ENCODE results near the gene MRPL22. TPM values are rescaled to one million over a fixed set of nuclear protein-coding genes. Genes with fewer than 3 reads are reported as not detected.
A peak's percentile ranks its signal among the peaks of the same experiment; 100 is the strongest.

Gene MRPL22
- total and polyA plus RNA-seq, 2 of the 13 experiments (the other 11 are each of a cell fraction or from before 2014, with no cell fraction given), result 66.8 to 84.8 TPM

DNA sequence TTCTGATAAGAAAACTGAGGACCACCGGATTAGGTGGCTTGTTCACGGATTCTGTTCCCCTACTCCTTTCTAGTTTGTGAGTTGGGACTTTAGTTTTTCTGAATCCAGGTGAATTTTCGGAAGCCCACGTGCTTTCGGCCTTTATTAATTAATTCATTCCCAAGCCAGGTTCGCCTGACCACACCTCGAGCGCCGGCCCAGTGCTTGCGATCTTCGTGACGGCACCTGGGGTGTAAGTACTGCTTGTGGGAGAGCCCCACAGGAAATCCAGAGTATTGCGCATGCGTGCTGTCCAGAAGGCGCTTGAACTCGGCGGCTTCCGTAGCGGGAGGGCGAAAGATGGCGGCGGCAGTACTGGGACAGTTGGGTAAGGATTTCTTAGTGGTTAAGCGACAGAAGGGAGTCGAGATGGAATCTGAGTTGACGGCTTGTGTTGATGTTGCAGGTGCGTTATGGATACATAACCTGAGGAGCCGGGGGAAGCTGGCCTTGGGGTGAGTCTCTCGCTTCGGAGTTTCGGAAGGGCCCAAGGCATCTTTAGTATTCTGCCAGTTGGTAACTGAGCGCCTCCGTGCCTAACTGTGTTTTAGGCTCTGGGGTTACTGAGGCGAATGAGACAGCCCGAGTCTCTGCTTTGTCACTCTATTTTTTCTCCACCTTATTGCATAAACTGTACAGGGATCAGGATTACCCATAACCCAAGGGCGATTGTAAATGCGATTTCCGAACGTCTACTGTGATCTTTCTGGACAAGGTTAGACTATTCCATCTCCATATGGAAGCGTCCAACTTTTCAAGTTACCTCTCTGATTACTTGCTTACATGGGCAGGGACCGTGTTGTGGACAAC is at the start of gene MRPL22 (continued):
- TF ChIP-seq, protein P1, sequence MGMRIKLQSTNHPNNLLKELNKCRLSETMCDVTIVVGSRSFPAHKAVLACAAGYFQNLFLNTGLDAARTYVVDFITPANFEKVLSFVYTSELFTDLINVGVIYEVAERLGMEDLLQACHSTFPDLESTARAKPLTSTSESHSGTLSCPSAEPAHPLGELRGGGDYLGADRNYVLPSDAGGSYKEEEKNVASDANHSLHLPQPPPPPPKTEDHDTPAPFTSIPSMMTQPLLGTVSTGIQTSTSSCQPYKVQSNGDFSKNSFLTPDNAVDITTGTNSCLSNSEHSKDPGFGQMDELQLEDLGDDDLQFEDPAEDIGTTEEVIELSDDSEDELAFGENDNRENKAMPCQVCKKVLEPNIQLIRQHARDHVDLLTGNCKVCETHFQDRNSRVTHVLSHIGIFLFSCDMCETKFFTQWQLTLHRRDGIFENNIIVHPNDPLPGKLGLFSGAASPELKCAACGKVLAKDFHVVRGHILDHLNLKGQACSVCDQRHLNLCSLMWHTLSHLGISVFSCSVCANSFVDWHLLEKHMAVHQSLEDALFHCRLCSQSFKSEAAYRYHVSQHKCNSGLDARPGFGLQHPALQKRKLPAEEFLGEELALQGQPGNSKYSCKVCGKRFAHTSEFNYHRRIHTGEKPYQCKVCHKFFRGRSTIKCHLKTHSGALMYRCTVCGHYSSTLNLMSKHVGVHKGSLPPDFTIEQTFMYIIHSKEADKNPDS (CRISPR knock-in tag; IDR thresholded peaks at IDR 0.05), result no peak
- TF ChIP-seq ZKSCAN5 (CRISPR knock-in tag; IDR thresholded peaks at IDR 0.05), result no peak
- TF ChIP-seq, protein P2, sequence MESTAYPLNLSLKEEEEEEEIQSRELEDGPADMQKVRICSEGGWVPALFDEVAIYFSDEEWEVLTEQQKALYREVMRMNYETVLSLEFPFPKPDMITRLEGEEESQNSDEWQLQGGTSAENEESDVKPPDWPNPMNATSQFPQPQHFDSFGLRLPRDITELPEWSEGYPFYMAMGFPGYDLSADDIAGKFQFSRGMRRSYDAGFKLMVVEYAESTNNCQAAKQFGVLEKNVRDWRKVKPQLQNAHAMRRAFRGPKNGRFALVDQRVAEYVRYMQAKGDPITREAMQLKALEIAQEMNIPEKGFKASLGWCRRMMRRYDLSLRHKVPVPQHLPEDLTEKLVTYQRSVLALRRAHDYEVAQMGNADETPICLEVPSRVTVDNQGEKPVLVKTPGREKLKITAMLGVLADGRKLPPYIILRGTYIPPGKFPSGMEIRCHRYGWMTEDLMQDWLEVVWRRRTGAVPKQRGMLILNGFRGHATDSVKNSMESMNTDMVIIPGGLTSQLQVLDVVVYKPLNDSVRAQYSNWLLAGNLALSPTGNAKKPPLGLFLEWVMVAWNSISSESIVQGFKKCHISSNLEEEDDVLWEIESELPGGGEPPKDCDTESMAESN (CRISPR knock-in tag; conservative IDR thresholded peaks at IDR 0.05), result peak; percentile 75; the same call in 1 of the 2 replicates
- TF ChIP-seq CREM (IDR thresholded peaks at IDR 0.05), result no peak
- TF ChIP-seq CREM (CRISPR knock-in tag; IDR thresholded peaks at IDR 0.05), result no peak
- TF ChIP-seq ZFP1 (CRISPR knock-in tag; IDR thresholded peaks at IDR 0.05), result no peak
- no peak for TF ChIP-seq ZNF20 (CRISPR knock-in tag; IDR thresholded peaks at IDR 0.05)
- TF ChIP-seq ZNF431 (CRISPR knock-in tag; IDR thresholded peaks at IDR 0.05; ENCODE audit: borderline replicate concordance, low read depth), result no peak
- TF ChIP-seq, protein P3, sequence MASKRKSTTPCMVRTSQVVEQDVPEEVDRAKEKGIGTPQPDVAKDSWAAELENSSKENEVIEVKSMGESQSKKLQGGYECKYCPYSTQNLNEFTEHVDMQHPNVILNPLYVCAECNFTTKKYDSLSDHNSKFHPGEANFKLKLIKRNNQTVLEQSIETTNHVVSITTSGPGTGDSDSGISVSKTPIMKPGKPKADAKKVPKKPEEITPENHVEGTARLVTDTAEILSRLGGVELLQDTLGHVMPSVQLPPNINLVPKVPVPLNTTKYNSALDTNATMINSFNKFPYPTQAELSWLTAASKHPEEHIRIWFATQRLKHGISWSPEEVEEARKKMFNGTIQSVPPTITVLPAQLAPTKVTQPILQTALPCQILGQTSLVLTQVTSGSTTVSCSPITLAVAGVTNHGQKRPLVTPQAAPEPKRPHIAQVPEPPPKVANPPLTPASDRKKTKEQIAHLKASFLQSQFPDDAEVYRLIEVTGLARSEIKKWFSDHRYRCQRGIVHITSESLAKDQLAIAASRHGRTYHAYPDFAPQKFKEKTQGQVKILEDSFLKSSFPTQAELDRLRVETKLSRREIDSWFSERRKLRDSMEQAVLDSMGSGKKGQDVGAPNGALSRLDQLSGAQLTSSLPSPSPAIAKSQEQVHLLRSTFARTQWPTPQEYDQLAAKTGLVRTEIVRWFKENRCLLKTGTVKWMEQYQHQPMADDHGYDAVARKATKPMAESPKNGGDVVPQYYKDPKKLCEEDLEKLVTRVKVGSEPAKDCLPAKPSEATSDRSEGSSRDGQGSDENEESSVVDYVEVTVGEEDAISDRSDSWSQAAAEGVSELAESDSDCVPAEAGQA (IDR thresholded peaks at IDR 0.05; ENCODE audit: low read depth), result peak; percentile 65; the same call in 1 of the 2 replicates
- TF ChIP-seq, protein P3 (CRISPR knock-in tag; IDR thresholded peaks at IDR 0.05; ENCODE audit: borderline replicate concordance), result no peak
- TF ChIP-seq, protein P4, sequence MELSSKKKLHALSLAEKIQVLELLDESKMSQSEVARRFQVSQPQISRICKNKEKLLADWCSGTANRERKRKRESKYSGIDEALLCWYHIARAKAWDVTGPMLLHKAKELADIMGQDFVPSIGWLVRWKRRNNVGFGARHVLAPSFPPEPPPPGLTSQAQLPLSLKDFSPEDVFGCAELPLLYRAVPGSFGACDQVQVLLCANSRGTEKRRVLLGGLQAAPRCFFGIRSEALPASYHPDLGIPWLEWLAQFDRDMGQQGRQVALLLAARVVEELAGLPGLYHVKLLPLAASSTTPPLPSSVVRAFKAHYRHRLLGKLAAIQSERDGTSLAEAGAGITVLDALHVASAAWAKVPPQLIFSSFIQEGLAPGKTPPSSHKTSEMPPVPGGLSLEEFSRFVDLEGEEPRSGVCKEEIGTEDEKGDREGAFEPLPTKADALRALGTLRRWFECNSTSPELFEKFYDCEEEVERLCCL (CRISPR knock-in tag; IDR thresholded peaks at IDR 0.05; ENCODE audit: borderline replicate concordance), result no peak
- TF ChIP-seq RBM22 (optimal IDR thresholded peaks at IDR 0.05; ENCODE audit: low read length), result no peak
- peak; percentile 96 for TF ChIP-seq POLR2G (IDR thresholded peaks at IDR 0.05; ENCODE audit: low read depth, low read length)
- no peak for TF ChIP-seq EZH2 (conservative IDR thresholded peaks at IDR 0.05; ENCODE audit: low read depth, low read length)
- peak; percentile 85 for TF ChIP-seq ZFX (CRISPR knock-in tag; IDR thresholded peaks at IDR 0.05; ENCODE audit: low read depth)
- TF ChIP-seq RBM39 (IDR thresholded peaks at IDR 0.05; ENCODE audit: low read depth, low read length, poor library complexity, severe bottlenecking), result peak; percentile 51
- TF ChIP-seq ZNF615 (CRISPR knock-in tag; IDR thresholded peaks at IDR 0.05; ENCODE audit: borderline replicate concordance), result no peak
- TF ChIP-seq ZNF430 (CRISPR knock-in tag; IDR thresholded peaks at IDR 0.05), result peak; percentile 28; the same call in 1 of the 2 replicates
